Stimulated activated CD8-positive, alpha-beta memory T cell treated with anti-CD3 and anti-CD28 coated beads, Interleukin-12 subunit alpha, Interleukin-12 subunit beta, amount 100 ng/mL, for 24 hours (primary cell): ENCODE data around the gene PPP1R3F.

Source experiments
- DNase-seq: peaks from one replicate; pipeline ENCODE4 v3.0.0-alpha.2; 2020; ENCODE audit errors: extremely low read depth

PPP1R3F gene

GRCh38 chrX:49249071-49249470, 20.5 kb upstream of the PPP1R3F start:
- DNase-seq: no peak

- DNase-seq: no peak
Observed at GRCh38 chrX:49249616-49250015, 20.0 kb upstream of the PPP1R3F start.

GRCh38 chrX:49250066-49250465, 19.5 kb upstream of the PPP1R3F start:
- no peak for DNase-seq

GRCh38 chrX:49250578-49250977, 19.0 kb upstream of the PPP1R3F start:
- DNase-seq: no peak

GRCh38 chrX:49251325-49251724, 18.3 kb upstream of the PPP1R3F start:
- no peak for DNase-seq

GRCh38 chrX:49254639-49255038, 15.0 kb upstream of the PPP1R3F start:
- no peak for DNase-seq

GRCh38 chrX:49256268-49256995, 13.2 kb upstream of the PPP1R3F start:
- no peak for DNase-seq

- no peak for DNase-seq
Observed at GRCh38 chrX:49257074-49257790, 12.4 kb upstream of the PPP1R3F start.

- no peak for DNase-seq
Observed at GRCh38 chrX:49257846-49258748, 11.5 kb upstream of the PPP1R3F start.

GRCh38 chrX:49258749-49259124, 10.9 kb upstream of the PPP1R3F start:
- DNase-seq: no peak

GRCh38 chrX:49260221-49260985, 9.2 kb upstream of the PPP1R3F start:
- DNase-seq: no peak

- no peak for DNase-seq
Observed at GRCh38 chrX:49262603-49263002, 7.0 kb upstream of the PPP1R3F start.

- DNase-seq: no peak
Observed at GRCh38 chrX:49263631-49264030, 6.0 kb upstream of the PPP1R3F start.

GRCh38 chrX:49264460-49264859, 5.1 kb upstream of the PPP1R3F start, which contains the start of gene FOXP3:
FOXP3 (minus strand) TSS chrX:49264710; CDS start chrX:49258505, 6,205 bp downstream.
- no peak for DNase-seq

- DNase-seq: no peak
Observed at GRCh38 chrX:49266523-49267445, 2.8 kb upstream of the PPP1R3F start.

- DNase-seq: no peak
Observed at GRCh38 chrX:49268702-49269009, 937 bp upstream of the PPP1R3F start.

- DNase-seq: peak; percentile 83
Observed at GRCh38 chrX:49269010-49269766, 405 bp upstream of the PPP1R3F start.

- no peak for DNase-seq
Observed at GRCh38 chrX:49270249-49270921, 792 bp downstream of the PPP1R3F start.

GRCh38 chrX:49271341-49271740, 1.7 kb downstream of the PPP1R3F start:
- no peak for DNase-seq
